T-cell (primary cell): Measurements from ENCODE around the gene MGAT5. TPM values are rescaled to one million over a fixed set of nuclear protein-coding genes. Genes with fewer than 3 reads are reported as not detected.

Source experiments
- ATAC-seq, 4 experiments: fragments of 200-7000 bp in 3 of 4; fragments of 150-1000 bp in 1 of 4; cut with Tn5 transposase; replicated peaks in 1 of 4; 1 replicate in 3 of 4; 2 replicates in 1 of 4; pipeline ENCODE4 v1.10.0; 2021; ENCODE audit warnings: moderate library complexity in 3 of 4, mild to moderate bottlenecking in 2 of 4, moderate number of reproducible peaks in 1 of 4
- CTCF ChIA-PET, 2 donors: fragments of 300-600 bp; sonication (Branson Sonifier 250); formaldehyde crosslinking; loops; one replicate each; lab custom pipeline; 2022; ENCODE audit warnings: antibody characterized with exemption in 2 of 2; lab: Charles Lee
- POLR2A ChIA-PET, 2 donors: fragments of 300-600 bp; sonication (Branson Sonifier 250); formaldehyde crosslinking; loops; one replicate each; lab custom pipeline; 2022; ENCODE audit warnings: antibody characterized with exemption in 2 of 2; lab: Charles Lee
- DNase-seq, 35 experiments: peaks; one replicate each; pipeline versions ENCODE4 v3.0.0 to v3.0.0-alpha.2; 2013 to 2023
- H3K27ac ChIP-seq: one replicate; pipeline ENCODE4 v1.5.1; 2013; ENCODE audit warnings: low read length
- H3K27me3 ChIP-seq, 2 experiments: replicated peaks in 1 of 2; 1 replicate in 1 of 2; 2 replicates in 1 of 2; pipeline versions ENCODE4 v1.6.1 to v1.7.0; 2013; ENCODE audit warnings: low read length in 1 of 2, mixed read lengths in 1 of 2; ENCODE audit not compliant: control insufficient read depth in 2 of 2, insufficient read depth in 2 of 2; ENCODE audit errors: extremely low read depth in 1 of 2
- H3K36me3 ChIP-seq, 2 donors: 1 replicate in 1 of 2; 2 replicates in 1 of 2; pipeline versions ENCODE4 v1.6.1 to v1.7.0; 2013; ENCODE audit warnings: low read length in 1 of 2; ENCODE audit not compliant: control insufficient read depth in 2 of 2, insufficient read depth in 1 of 2; ENCODE audit errors: extremely low read depth in 1 of 2
- H3K4me1 ChIP-seq, 2 experiments: 1 replicate in 1 of 2; 2 replicates in 1 of 2; pipeline versions ENCODE4 v1.6.1 to v1.7.0; 2013; ENCODE audit warnings: low read length in 2 of 2, mixed read lengths in 1 of 2; ENCODE audit not compliant: insufficient read depth in 2 of 2, control insufficient read depth in 1 of 2; ENCODE audit errors: extremely low read depth in 1 of 2
- H3K4me3 ChIP-seq, 2 donors: 1 replicate in 1 of 2; 2 replicates in 1 of 2; pipeline versions ENCODE4 v1.5.1 to v1.7.0; 2013; ENCODE audit warnings: mild to moderate bottlenecking in 2 of 2, low read length in 1 of 2, moderate library complexity in 1 of 2; ENCODE audit not compliant: control insufficient read depth in 1 of 2; ENCODE audit errors: extremely low read depth in 1 of 2
- H3K9me3 ChIP-seq: 2 replicates; pipeline ENCODE4 v1.7.0; 2013
- H3K27ac Mint-ChIP-seq, 2 donors: one replicate each; pipeline ENCODE4 v1.8.0; 2020 to 2021; ENCODE audit warnings: mild to moderate bottlenecking in 2 of 2, mixed read lengths in 2 of 2
- H3K27me3 Mint-ChIP-seq, 2 donors: one replicate each; pipeline ENCODE4 v1.8.0; 2021 to 2022; ENCODE audit warnings: mixed read lengths in 2 of 2
- H3K36me3 Mint-ChIP-seq: one replicate; pipeline ENCODE4 v1.8.0; 2021; ENCODE audit warnings: mixed read lengths
- H3K4me1 Mint-ChIP-seq, 3 donors: one replicate each; pipeline ENCODE4 v1.8.0; 2020 to 2022; ENCODE audit warnings: mixed read lengths in 3 of 3, mild to moderate bottlenecking in 1 of 3
- H3K4me3 Mint-ChIP-seq, 3 donors: one replicate each; pipeline ENCODE4 v1.8.0; 2020 to 2022; ENCODE audit warnings: mild to moderate bottlenecking in 3 of 3, mixed read lengths in 3 of 3, moderate library complexity in 3 of 3
- H3K9me3 Mint-ChIP-seq, 3 donors: one replicate each; pipeline ENCODE4 v1.8.0; 2020 to 2022; ENCODE audit warnings: mixed read lengths in 3 of 3
- WGBS: methylation state at CpG from one replicate; pipeline ENCODE4 v1.1.5; 2013; ENCODE audit warnings: missing lambda C conversion rate; ENCODE audit not compliant: insufficient coverage; 5-methylcytosine and 5-hydroxymethylcytosine counted together
- total RNA-seq, 35 experiments: library from RNA in 6 of 35; stranded (reverse) in 6 of 35; fragments of 120-200 nt in 1 of 35; gene quantifications; one replicate each; pipeline versions ENCODE4 v1.2.1 to v1.2.4 and lab custom pipeline; 2013 to 2026

Gene MGAT5
- total RNA-seq, 5 donors from 2014 or later (not counting 1 experiment from before 2014, with no cell fraction given): 61.1 to 94.9 (median 81.8) TPM

DNA sequence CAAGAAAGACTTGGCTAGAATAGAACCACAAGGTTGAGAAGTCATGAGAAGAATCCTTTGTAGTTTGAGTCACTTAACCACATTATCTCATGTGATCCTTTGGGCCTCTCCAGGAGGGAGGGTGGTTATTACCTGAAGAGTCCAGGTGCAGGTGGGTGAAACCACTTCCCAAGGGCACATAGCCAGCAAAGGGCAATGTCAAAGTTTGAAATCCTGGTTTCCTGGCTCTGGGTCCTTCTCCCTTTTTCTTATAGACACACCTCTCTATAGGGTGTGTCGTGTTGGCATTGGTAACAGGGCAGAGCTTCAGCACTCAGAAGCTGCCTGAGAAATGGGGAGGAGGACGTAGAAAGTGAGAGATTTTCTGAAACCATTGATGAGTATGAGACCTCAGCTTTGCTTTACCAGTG lies 137.9 kb downstream of the MGAT5 start:
- Histone ChIP-seq H3K27me3 (no peaks in the 10 kb centered on the region), H3K4me3 (no peak overlapping the region), H3K4me1 (peaks cover 0 to 10% of the 10 kb centered on the region in 2 experiments), H3K27ac (no peak overlapping the region), H3K9me3 (no peaks in the 10 kb centered on the region), H3K36me3 (peaks cover 4 to 6% of the 10 kb centered on the region in 2 donors)
- no peaks in the 10 kb centered on the region for H3K9me3 Mint-ChIP-seq
- peaks cover 33% of the 10 kb centered on the region for H3K36me3 Mint-ChIP-seq
- H3K4me3 Mint-ChIP-seq: no peak overlapping the region
- ChIA-PET POLR2A (interaction anchor here in 1 of 2 donors (0.5 kb wide), 1 partner anchor 57 kb away, joined by 5 read pairs; no protein-coding TSS in a partner anchor), CTCF (interaction anchor here in 1 of 2 donors (0.6 to 1.1 kb wide), 3 partner anchors 64 to 209 kb away, joined by 3 read pairs; no protein-coding TSS in a partner anchor)
- no peak for DNase-seq
- WGBS: 60% methylated on average over 1 of the region's 2 CpGs
- peaks cover 17 to 28% (median 24%) of the 10 kb centered on the region in 3 donors for H3K4me1 Mint-ChIP-seq
- ATAC-seq: peak in 3 of 4 experiments; percentile 34 to 70 (median 43)
- H3K27me3 Mint-ChIP-seq: no peaks in the 10 kb centered on the region
- peak overlapping the region in 1 of 2 donors; percentile 60 for H3K27ac Mint-ChIP-seq

DNA sequence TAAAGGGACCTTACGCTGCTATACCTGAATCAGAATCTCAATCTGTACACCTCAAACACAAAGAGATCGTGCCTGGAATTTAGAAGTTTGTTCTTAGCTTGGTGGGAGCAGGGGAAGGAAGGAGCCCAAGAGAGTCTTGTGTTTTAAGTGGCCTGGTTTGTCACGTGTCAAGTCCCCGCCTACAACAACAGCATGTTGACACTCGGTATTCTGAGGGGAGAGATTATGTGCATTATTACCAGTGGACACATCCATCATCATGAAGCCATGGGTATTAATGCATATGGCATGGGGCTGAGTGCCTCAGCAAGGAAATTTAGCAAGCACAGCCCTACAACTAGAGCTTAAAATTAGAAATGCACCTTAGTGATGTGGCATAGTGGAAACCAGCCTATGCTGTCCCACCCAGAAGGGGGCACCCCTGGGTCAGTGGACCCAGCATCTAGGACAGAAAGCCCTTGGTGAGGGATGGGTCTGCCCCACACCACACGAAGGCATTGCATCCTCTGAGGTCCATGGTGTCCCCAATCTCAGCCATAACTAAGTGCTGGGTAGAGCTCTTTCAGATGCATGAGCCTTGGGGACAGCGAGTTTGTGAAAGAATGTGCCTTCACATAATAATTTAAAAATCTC lies 138.7 kb downstream of the MGAT5 start:
- Histone ChIP-seq H3K9me3 (no peaks in the 10 kb centered on the region), H3K27ac (no peak overlapping the region), H3K4me1 (peaks cover 0 to 10% of the 10 kb centered on the region in 2 experiments), H3K27me3 (no peaks in the 10 kb centered on the region), H3K36me3 (peaks cover 1 to 6% of the 10 kb centered on the region in 2 donors), H3K4me3 (no peak overlapping the region)
- H3K27ac Mint-ChIP-seq: no peak overlapping the region
- H3K27me3 Mint-ChIP-seq: no peaks in the 10 kb centered on the region
- H3K9me3 Mint-ChIP-seq: no peaks in the 10 kb centered on the region
- H3K36me3 Mint-ChIP-seq: peaks cover 33% of the 10 kb centered on the region
- no peak overlapping the region for H3K4me3 Mint-ChIP-seq
- ChIA-PET CTCF (interaction anchor here in 1 of 2 donors (0.7 kb wide), 2 partner anchors 65 to 233 kb away, joined by 3 read pairs; no protein-coding TSS in a partner anchor), POLR2A (no interaction called here)
- 100% methylated on average over 2 of the region's 7 CpGs for WGBS
- no peak for ATAC-seq
- DNase-seq: no peak
- peaks cover 17 to 28% (median 24%) of the 10 kb centered on the region in 3 donors for H3K4me1 Mint-ChIP-seq

DNA sequence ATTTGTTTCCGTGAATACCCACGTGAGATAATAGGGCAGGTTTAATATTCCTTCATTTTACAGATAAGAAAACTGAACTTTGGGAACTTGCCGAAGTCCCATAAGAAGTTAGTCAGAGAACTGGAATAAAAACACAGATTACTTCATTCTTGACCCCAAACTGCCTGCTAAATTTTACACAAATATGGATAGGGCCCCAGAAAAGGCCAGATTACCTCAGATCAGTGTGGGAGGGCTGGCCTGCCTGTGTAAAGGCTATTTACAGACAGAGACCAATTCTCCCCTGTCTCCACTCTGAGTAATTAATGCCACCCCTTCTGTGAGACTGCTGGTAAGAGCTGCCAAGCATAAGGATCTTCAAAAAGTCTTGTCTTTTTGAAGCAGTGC lies 139.2 kb downstream of the MGAT5 start:
- Histone ChIP-seq H3K36me3 (peaks cover 2 to 6% of the 10 kb centered on the region in 2 donors), H3K4me1 (peaks cover 0 to 10% of the 10 kb centered on the region in 2 experiments), H3K27ac (no peak overlapping the region), H3K4me3 (no peak overlapping the region), H3K9me3 (no peaks in the 10 kb centered on the region), H3K27me3 (no peaks in the 10 kb centered on the region)
- no peaks in the 10 kb centered on the region for H3K27me3 Mint-ChIP-seq
- peaks cover 28% of the 10 kb centered on the region for H3K36me3 Mint-ChIP-seq
- ChIA-PET CTCF (interaction anchor here in 1 of 2 donors (0.7 kb wide), 1 partner anchor 233 kb away, joined by 3 read pairs; no protein-coding TSS in a partner anchor), POLR2A (no interaction called here)
- no peak overlapping the region for H3K4me3 Mint-ChIP-seq
- DNase-seq (no peak), ATAC-seq (no peak)
- no peaks in the 10 kb centered on the region for H3K9me3 Mint-ChIP-seq
- WGBS: 100% methylated on average over 2 of the region's 3 CpGs
- H3K27ac Mint-ChIP-seq: no peak overlapping the region
- H3K4me1 Mint-ChIP-seq: peaks cover 18 to 28% (median 24%) of the 10 kb centered on the region in 3 donors

DNA sequence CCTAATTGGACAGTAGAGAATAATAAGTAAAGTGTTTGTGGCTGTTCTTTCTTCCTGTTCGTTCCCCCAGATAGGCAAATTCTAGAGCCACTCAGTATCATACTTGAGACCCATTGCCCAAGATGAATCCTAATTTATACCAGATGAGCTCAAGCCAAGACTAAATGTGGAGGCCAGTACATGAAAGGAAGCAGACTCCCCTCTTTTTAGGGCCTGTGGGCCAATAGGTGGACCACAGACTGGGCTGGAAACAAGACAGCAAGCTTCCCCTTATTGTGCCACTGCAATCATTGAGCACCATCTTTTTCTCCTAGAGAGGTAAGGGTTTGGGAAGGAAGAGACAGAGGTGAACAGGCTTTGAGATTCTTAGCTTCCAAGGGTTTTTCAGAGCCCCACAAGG lies 141.9 kb downstream of the MGAT5 start:
- Mint-ChIP-seq H3K27ac (no peak overlapping the region), H3K4me3 (no peak overlapping the region), H3K9me3 (no peaks in the 10 kb centered on the region), H3K27me3 (no peaks in the 10 kb centered on the region), H3K4me1 (peaks cover 13 to 21% (median 20%) of the 10 kb centered on the region in 3 donors), H3K36me3 (peaks cover 22% of the 10 kb centered on the region)
- Histone ChIP-seq H3K9me3 (no peaks in the 10 kb centered on the region), H3K4me3 (no peak overlapping the region), H3K27ac (no peak overlapping the region), H3K27me3 (no peaks in the 10 kb centered on the region), H3K36me3 (peaks cover 6 to 14% of the 10 kb centered on the region in 2 donors), H3K4me1 (peaks cover 0 to 10% of the 10 kb centered on the region in 2 experiments)
- WGBS: no CpG with 5 or more reads among the region's 1 CpG
- CTCF ChIA-PET: interaction anchor here (0.6 to 1.7 kb wide), 4 partner anchors 15 to 284 kb away, joined by 3 to 7 read pairs (median 6); no protein-coding TSS in a partner anchor
- POLR2A ChIA-PET: no interaction called here
- DNase-seq (no peak), ATAC-seq (no peak)

DNA sequence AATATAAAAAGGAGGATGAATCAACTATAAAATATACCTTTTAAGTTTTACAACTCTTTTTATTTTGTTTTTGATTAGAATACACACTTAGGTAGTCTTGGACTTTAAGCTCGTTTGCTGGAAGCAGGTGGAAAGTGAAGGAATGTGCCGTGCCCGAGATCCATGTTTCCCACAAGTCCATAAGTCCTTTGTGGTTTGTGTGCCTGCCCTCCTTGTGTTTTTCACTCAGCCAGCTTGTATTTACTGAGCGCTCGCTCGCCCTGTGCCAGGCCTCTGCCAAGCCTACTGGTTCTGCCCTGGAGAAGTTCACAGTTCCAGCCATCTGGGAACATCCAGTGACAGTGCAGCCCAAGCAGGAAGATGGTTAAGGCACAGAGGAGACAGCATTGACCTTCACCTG lies 142.6 kb downstream of the MGAT5 start:
- no peak overlapping the region for H3K27ac Mint-ChIP-seq
- WGBS: 95% methylated on average over 5 of the region's 6 CpGs
- POLR2A ChIA-PET: no interaction called here

DNA sequence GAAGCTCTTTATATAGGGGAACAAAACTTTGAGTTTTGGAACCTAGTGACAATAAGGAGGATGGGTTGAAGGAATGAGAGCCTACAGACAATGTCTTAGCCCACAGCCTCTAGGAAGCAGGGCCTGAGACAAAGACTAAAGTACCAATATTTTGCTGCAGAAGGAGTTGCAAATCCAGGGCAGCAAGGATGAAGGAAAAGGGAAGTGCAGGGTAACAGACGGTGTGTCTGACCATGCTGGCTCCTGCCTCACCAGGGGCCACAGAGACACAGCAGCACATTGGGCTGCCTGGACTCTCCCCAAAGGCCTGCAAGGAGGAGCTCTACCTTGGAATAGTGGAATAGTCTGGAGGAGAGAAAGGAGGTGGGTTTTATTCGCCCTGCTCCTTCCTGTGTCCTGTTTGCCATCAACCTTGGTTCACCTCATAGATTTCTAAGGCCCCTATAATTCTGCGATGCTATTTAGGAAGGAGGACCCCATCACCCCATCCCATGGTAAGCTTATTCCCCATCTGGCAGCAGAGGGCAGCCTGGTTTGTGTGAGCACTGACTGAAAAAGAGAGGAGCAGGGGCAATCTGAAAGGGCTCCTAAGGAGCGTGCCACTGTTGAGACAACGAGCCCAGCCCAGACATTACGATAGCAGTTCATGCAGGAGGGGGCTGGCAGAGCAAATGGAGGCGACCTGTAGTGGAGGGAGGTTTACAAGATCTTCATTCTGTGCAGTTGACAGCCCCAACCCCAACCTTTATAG lies 143.4 kb downstream of the MGAT5 start:
- H3K9me3 Mint-ChIP-seq: no peaks in the 10 kb centered on the region
- H3K4me3 Mint-ChIP-seq: no peak overlapping the region
- peaks cover 3 to 12% (median 7%) of the 10 kb centered on the region in 3 donors for H3K4me1 Mint-ChIP-seq
- H3K27ac ChIP-seq: no peak overlapping the region
- H3K27me3 ChIP-seq: no peaks in the 10 kb centered on the region
- H3K27ac Mint-ChIP-seq: peak overlapping the region in 1 of 2 donors; percentile 16
- H3K27me3 Mint-ChIP-seq: no peaks in the 10 kb centered on the region
- no peaks in the 10 kb centered on the region for H3K4me1 ChIP-seq
- peaks cover 13% of the 10 kb centered on the region for H3K36me3 Mint-ChIP-seq
- no peak for DNase-seq
- ChIA-PET CTCF (interaction anchor here in 1 of 2 donors (1.6 to 1.7 kb wide), 2 partner anchors 14 to 54 kb away, joined by 3 to 7 read pairs; no protein-coding TSS in a partner anchor), POLR2A (interaction anchor here in 1 of 2 donors (0.6 kb wide), 1 partner anchor 209 kb away, joined by 3 read pairs; no protein-coding TSS in a partner anchor)
- no peak overlapping the region for H3K4me3 ChIP-seq
- peaks cover 6 to 20% of the 10 kb centered on the region in 2 donors for H3K36me3 ChIP-seq
- ATAC-seq: no peak
- no peaks in the 10 kb centered on the region for H3K9me3 ChIP-seq
- WGBS: 87% methylated on average over 2 of the region's 7 CpGs

More for the DNA sequence above, 142.6 kb downstream of the MGAT5 start:
- H3K27me3 Mint-ChIP-seq: no peaks in the 10 kb centered on the region
- H3K9me3 Mint-ChIP-seq: no peaks in the 10 kb centered on the region
- Histone ChIP-seq H3K27ac (no peak overlapping the region), H3K27me3 (no peaks in the 10 kb centered on the region), H3K9me3 (no peaks in the 10 kb centered on the region), H3K4me1 (peaks cover 0 to 5% of the 10 kb centered on the region in 2 experiments), H3K36me3 (peaks cover 6 to 18% of the 10 kb centered on the region in 2 donors), H3K4me3 (no peak overlapping the region)
- ATAC-seq: no peak
- H3K4me1 Mint-ChIP-seq: peaks cover 6 to 19% (median 15%) of the 10 kb centered on the region in 3 donors
- H3K4me3 Mint-ChIP-seq: no peak overlapping the region
- peaks cover 15% of the 10 kb centered on the region for H3K36me3 Mint-ChIP-seq
- CTCF ChIA-PET: interaction anchor here (1.3 to 1.7 kb wide), 2 partner anchors 15 kb away, joined by 4 to 7 read pairs; no protein-coding TSS in a partner anchor
- no peak for DNase-seq
